NOMO-1 (cell line): ENCODE data around the gene CAMKMT.
"Not testable (repeated sequence)": the region's sequence is repeated elsewhere in the genome, so short reads cannot be mapped to it uniquely, and the experiment has no call there.

Experiments
- DNase-seq, 2 experiments: peaks; one replicate each; lab custom pipeline; 2025; ENCODE audit not compliant: unreplicated experiment in 2 of 2; lab: John Stamatoyannopoulos, UW

CAMKMT gene

GRCh38 chr2:44358503-44358902 lies 3.2 kb upstream of the CAMKMT start:
- DNase-seq: no peak

- DNase-seq: no peak
Observed at GRCh38 chr2:44360749-44361329, 908 bp upstream of the CAMKMT start.

GRCh38 chr2:44362207-44363015 lies 664 bp downstream of the CAMKMT start:
- DNase-seq: peak; percentile 30 to 59

DNA sequence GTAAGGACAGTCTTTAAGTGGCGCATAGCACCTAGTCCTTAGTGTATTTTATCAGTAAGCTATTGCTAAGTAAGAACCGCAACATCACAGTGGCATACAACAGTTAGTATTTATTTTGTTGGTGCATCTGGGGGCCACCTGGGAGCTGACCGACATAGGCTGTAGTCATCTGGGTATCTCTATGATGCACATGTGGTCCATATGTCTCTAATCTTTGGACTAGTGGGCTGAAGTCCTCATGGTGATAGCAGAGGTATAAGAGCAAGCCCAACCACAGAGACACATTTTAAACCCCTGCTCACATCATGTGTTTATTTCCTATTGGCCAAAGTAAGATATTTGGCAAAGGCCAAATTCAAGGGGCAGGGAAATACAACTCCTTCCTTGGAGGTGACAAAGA lies 2.9 kb downstream of the CAMKMT start:
- DNase-seq: no peak

- DNase-seq: no peak
Observed at GRCh38 chr2:44367591-44367990, 5.8 kb downstream of the CAMKMT start.

DNA sequence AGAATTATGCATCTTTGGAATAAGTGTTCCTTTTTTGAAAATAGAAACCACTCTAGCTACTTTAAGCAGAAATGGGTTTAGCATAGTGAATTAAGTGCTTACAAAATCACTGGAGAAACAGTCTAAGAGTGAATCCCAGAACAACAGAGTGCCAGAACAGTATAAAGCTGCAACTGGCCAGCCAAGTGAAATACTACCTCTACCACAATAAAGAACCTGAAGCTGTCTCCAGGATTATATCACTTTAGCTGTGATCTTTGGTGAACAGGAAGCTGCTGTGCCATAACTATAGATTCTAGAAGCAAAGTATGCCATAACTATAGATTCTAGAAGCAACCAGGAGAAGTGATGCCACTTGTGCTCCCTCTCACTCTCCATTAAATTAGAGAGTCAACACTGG lies 7.6 kb downstream of the CAMKMT start:
- DNase-seq: no peak

DNA sequence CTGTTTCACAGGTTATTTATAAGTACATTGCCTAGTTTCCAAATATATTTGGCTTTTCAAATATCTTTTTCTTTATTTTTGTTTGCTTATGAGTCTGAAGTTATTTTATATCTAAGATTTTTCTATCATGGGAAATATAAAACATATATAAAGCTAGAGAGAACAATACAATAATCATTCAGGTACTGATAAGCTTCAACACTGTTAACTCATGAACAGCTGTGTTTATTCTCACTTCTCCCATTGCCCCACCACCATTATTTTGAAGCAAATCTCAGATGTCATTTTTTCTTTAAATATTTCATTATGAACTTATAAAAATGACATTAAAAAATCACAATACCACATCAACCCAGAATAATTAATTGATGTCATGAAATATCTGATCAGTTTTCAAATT lies 9.7 kb downstream of the CAMKMT start:
- no peak for DNase-seq

DNA sequence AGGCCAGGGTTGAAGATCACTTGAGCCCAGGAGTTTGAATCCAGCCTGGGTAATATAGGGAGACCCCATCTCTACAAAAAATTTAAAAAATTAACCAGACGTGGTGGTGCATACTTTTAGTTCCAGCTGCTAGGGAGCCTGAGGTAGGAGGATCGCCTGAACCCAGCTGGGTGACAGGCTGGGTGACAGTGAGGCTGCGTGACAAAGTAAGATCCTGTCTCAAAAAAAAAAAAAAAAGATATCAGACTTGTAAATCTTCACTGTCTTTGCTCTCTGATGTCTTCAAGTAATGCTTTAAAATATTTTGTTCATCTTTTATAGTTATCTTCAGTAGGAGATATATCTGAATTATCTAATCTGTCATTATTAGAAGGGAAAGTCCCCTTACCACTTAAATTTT lies 10.5 kb downstream of the CAMKMT start:
- DNase-seq: no peak

GRCh38 chr2:44377486-44377885 lies 15.7 kb downstream of the CAMKMT start:
- DNase-seq: no peak

DNA sequence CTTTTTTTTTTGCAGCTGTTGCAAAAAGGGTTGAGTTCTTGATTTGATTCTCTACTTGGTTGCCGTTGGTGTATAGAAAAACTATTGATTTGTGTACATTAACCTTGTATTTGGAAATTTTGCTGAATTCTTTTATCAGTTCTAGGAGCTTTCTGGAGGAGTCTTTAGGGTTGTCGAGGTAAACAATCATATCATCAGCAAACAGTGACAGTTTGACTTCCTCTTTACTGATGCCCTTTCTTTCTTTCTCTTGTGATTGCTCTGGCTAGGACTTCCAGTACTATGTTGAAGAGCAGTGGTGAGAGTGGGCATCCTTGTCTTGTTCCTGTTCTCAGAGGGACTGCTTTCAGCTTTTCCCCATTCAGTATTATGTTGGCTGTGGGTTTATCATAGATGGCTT lies 23.5 kb downstream of the CAMKMT start:
- DNase-seq: not testable (repeated sequence)

DNA sequence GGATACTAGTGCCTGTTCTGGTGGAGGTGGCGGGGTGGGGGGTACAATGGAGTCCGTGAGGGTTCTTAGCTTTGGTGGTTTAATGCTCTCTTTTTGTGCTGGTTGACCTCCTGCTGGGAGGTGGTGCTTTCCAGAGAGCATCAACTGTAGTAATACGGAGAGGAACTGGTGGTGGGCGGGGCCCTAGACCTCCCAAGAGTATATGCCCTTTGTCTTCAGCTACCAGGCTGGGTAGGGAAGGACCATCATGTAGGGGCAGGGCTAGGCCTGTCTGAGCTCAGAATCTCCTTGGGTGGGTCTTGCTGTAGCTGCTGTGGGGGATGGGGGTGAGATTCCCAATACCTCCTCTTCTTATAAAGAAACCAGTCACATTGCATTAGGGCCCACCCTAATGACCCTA lies 27.1 kb downstream of the CAMKMT start:
- no peak for DNase-seq

GRCh38 chr2:44389895-44390294 lies 28.1 kb downstream of the CAMKMT start:
- DNase-seq: no peak

DNA sequence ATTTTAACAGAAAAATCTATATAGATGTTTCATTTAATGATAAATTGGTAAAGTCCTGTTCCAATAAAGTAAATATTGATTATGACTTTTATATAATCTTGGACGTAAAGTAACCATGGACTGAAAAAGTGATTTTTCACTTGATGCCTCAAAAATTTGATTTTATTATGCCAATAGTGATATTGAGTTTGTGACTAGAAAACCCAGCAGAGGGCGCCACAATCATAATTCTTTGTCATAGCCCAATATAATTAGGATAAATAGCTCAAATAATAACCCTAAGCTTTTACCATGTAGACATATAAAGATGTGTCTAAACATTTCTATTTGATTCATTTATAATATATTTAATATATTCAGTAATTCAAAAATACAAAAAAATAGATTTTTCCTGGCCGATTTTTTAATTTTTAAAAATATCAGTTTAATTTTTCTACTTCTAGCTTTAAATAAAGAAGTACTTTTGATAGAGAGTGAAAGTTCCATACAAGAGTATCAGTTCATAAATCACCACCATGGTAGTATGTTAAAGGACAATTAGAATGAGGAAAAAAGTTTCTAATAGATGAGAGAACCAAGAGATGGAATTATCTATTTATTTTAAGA lies 30.7 kb downstream of the CAMKMT start:
- DNase-seq: peak in 1 of 2 experiments; percentile 20

DNA sequence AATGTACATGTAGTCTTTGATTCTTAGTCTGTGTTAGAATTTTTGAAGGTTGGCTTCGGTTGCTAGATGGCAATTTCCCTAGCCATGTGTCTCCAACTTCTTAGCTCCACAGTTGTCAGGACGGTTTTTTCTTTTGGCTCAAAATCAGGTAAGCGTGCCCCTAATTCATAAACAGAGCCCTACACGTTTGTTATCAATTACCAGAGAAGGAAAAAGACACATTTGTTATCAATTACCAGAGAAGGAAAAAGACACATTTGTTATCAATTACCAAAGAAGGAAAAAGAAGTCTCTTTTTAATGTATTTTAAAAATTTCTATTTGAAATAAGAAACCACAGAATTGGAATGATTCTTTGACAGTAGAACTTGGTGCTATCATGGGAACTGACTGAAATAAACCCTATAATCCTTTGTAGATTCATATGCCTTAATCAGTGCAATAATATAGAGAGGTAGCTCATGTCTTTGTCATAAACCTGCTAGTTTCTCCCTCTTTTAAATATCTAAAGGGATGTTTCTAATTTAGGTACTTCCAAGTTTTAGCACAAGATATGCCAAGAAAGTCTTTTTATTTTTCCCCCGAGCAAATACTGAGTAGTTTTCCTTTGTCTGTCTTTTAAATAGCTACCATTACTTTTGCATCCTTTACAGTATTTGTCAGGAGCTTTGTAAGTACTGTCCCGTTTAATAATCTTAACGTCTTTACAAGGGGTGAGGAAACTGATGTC lies 35.9 kb downstream of the CAMKMT start:
- DNase-seq: no peak

- DNase-seq: no peak
Observed at GRCh38 chr2:44398243-44398897, 36.6 kb downstream of the CAMKMT start.

DNA sequence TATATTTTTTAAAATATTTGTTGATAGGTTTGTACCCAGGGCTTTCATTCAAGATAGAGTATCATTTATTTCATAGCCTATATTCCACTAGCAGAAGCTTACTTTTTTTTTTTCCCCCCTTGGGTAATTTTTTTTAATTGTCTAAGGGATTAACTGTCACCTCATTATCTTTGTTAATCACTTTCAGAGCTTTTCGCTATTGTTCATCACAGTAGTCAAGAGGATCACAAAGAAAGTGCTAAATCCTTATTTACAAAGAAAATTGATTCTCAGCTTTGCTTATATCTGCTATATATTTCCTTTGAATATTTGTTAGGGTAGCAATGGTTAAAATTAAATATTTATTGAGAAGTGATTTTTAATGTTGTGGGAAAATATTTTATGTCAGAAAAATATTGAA lies 59.0 kb downstream of the CAMKMT start:
- DNase-seq: no peak

- no peak for DNase-seq
Observed at GRCh38 chr2:44424211-44424610, 62.5 kb downstream of the CAMKMT start.

DNA sequence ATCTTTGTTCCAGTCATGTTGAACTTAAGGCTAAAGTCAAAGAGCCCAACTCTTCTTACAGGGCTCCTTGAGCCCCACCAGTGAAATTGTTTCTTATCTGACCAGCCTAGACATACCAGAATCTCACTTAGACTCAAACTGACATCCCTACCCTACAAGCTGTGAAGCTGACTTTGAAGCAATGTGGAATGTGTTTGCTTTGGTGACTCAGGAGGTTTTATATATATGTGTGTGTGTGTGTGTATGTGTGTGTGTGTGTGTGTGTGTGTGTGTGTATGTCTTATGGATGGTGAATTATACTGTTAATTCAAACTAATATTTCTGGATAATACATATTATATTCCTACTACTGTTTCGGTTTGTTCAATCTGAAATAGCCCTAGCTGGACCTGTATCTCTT lies 67.3 kb downstream of the CAMKMT start:
- no peak for DNase-seq

DNA sequence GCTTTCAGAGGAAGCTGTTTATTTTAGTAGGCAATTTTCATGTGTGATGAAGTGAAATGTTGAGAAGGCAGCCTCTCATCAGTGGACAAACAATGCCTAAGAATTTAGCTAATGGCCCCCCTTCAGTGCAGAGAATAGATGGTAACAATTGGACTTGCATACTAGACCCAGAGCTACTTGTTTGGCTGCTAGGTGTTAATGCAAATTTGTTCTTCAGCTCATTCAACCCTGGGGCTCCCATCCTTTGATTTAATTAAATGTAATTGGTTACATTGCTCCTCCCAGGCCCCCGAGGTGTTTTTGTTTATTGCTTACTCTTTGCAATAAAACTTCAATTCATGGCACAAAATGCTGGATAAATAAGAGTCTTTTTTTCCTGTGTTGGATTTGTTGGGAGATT lies 68.6 kb downstream of the CAMKMT start:
- DNase-seq: no peak

DNA sequence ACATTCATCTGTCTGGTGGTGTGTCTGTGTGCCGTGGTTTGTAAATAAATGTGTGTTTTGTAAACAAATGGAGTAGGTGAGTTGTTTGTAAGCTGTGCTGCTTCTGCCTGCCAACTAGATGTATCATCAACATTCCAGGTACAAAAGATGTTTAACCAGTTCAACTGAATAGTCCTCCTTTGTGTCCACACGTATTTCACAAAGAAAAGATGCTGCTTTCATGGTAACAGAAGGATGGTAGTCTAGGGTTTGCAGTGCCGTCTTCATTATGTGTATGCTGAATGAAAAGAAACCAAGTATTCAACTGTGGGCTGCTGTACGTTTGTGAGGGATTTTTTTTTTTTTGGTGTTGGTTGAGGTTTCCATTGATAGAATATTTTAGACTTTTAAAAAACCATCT lies 72.1 kb downstream of the CAMKMT start:
- no peak for DNase-seq

DNA sequence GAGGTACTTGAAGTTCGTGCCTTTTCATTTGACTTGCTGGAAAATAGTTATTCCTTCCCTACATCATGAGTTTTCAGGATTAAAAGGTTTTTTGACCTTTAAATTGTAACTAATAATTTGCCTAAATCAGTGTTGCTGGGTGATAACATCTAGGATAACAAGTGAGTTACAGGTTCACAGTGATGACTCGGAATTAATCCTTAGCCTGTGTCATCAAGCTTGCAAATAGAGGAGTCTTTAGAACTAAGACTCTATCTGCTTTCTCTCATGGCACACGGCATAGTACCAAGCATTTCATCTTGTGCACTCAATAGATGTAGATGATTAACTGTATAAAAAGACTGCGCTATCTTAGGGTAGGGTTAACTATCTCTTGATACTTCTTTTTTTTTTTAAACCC lies 79.5 kb downstream of the CAMKMT start:
- no peak for DNase-seq
